Ascending aorta (tissue), 2 donors: ENCODE results near the gene RPL12. TPM values are rescaled to one million over a fixed set of nuclear protein-coding genes. Genes with fewer than 3 reads are reported as not detected.

Experiments used
- DNase-seq, 2 donors: peaks; one replicate each; pipeline ENCODE4 v3.0.0-alpha.2; 2019; ENCODE audit warnings: low spot score in 2 of 2
- H3K27ac ChIP-seq, 2 donors: fragments of 200-600 bp; sonication (generic); one replicate each; pipeline ENCODE4 v1.5.1; 2016 to 2017; ENCODE audit warnings: mild to moderate bottlenecking in 1 of 2
- H3K27me3 ChIP-seq: fragments of 200-600 bp; sonication (generic); one replicate; pipeline ENCODE4 v1.5.1; 2017
- H3K36me3 ChIP-seq, 2 donors: fragments of 200-600 bp; sonication (generic); one replicate each; pipeline ENCODE4 v1.5.1; 2016
- H3K4me1 ChIP-seq, 2 donors: fragments of 200-600 bp; sonication (generic); one replicate each; pipeline ENCODE4 v1.5.1; 2016 to 2017; ENCODE audit warnings: mild to moderate bottlenecking in 1 of 2
- H3K4me3 ChIP-seq, 2 donors: fragments of 200-600 bp; sonication (generic); one replicate each; pipeline ENCODE4 v1.5.1; 2016 to 2017; ENCODE audit warnings: mild to moderate bottlenecking in 1 of 2
- H3K9me3 ChIP-seq, 2 donors: fragments of 200-600 bp; sonication (generic); one replicate each; pipeline ENCODE4 v1.5.1; 2016
- intact Hi-C: fragments of 100-400 bp; cut with DNase I; formaldehyde crosslinking; loops from one replicate; pipeline ENCODE4 v1.15.1; 2023
- total RNA-seq: library from RNA; depleted of rRNA; stranded (reverse); fragments of >200 nt; gene quantifications from one replicate; pipeline ENCODE4 v1.1.0, GENCODE V29; 2016
- TF ChIP-seq, protein P1 (sequence below), 3 experiments: fragments of 200-600 bp in 2 of 3; fragments of 450-650 bp in 1 of 3; sonication (generic) in 2 of 3; IDR thresholded peaks; one replicate each; pipeline ENCODE4 v1.5.1; 2016 to 2019; ENCODE audit warnings: antibody characterized with exemption in 3 of 3, mild to moderate bottlenecking in 1 of 3, moderate library complexity in 1 of 3

RPL12 gene
- total RNA-seq, 1 donor from 2014 or later: 1,924 TPM

DNA sequence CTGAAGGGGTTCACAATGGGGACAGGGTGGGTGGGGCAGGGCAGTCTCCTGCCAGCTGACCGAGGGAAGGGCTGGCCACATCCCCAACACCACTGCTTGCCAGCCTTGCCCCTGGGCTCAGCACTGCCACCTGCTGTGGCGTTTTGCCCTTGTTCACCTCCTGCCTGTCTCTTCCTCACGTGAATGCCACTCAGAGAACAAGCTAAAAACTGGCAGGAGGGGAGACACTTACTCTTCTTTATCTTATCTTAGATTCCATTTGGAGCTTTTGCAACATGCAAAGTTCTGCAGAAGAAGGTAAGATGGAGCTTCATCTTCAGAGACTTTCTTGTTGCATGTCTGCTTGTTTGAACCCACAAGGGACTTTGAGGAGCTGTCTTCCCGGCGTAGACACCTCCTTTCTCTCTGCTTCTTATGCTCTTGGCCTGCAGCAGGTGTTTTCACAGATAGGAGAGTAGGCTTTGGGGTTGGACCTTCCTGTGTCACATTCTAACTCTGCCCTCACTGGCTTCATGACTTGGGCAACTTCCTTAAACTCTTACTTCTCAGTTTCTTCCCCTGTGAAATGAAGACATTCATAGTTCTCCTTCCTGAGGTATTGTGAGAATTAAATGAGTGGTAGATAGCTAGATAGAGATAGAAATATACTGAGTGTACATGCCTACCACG is 4.3 kb upstream of the RPL12 start:
- no peaks in the 10 kb centered on the region for H3K9me3 ChIP-seq
- no peak overlapping the region for H3K4me3 ChIP-seq
- peaks cover 34 to 53% of the 10 kb centered on the region in 2 donors for H3K36me3 ChIP-seq
- H3K4me1 ChIP-seq: peaks cover 3 to 12% of the 10 kb centered on the region in 2 donors
- TF ChIP-seq, protein P1, sequence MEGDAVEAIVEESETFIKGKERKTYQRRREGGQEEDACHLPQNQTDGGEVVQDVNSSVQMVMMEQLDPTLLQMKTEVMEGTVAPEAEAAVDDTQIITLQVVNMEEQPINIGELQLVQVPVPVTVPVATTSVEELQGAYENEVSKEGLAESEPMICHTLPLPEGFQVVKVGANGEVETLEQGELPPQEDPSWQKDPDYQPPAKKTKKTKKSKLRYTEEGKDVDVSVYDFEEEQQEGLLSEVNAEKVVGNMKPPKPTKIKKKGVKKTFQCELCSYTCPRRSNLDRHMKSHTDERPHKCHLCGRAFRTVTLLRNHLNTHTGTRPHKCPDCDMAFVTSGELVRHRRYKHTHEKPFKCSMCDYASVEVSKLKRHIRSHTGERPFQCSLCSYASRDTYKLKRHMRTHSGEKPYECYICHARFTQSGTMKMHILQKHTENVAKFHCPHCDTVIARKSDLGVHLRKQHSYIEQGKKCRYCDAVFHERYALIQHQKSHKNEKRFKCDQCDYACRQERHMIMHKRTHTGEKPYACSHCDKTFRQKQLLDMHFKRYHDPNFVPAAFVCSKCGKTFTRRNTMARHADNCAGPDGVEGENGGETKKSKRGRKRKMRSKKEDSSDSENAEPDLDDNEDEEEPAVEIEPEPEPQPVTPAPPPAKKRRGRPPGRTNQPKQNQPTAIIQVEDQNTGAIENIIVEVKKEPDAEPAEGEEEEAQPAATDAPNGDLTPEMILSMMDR (IDR thresholded peaks at IDR 0.05): peak in 1 of 3 experiments; percentile 22
- no peak for DNase-seq
- H3K27ac ChIP-seq: no peak overlapping the region
- H3K27me3 ChIP-seq: no peaks in the 10 kb centered on the region
- intact Hi-C loops: no loop called here

DNA sequence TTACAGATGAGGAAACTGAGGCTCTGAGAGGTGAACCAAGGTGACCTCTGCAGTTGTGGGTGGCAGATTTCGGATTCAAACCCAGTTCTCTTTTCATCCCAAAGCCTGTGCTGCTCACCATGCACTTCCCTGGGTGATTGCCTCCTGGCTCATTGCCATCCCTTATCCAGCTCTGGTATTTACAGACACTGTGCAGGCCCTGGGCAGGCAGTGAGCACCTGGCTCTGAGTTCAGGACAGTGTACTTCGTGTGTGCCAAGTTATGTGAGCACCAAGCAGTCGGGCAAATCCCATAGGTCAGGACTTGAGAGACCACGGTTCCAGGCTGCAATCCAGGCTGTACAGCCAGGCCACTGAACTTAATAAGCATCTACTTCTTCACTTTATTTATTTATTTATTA is 1.5 kb upstream of the RPL12 start:
- H3K27ac ChIP-seq: peak overlapping the region in 1 of 2 donors; percentile 94
- DNase-seq: peak in 1 of 2 donors; percentile 75
- H3K4me1 ChIP-seq: peaks cover 9 to 20% of the 10 kb centered on the region in 2 donors
- peak overlapping the region; percentile 75 to 82 for H3K4me3 ChIP-seq
- no peaks in the 10 kb centered on the region for H3K9me3 ChIP-seq
- intact Hi-C loops: no loop called here
- H3K36me3 ChIP-seq: peaks cover 27 to 56% of the 10 kb centered on the region in 2 donors
- TF ChIP-seq, protein P1 (IDR thresholded peaks at IDR 0.05): no peak
- H3K27me3 ChIP-seq: no peaks in the 10 kb centered on the region

DNA sequence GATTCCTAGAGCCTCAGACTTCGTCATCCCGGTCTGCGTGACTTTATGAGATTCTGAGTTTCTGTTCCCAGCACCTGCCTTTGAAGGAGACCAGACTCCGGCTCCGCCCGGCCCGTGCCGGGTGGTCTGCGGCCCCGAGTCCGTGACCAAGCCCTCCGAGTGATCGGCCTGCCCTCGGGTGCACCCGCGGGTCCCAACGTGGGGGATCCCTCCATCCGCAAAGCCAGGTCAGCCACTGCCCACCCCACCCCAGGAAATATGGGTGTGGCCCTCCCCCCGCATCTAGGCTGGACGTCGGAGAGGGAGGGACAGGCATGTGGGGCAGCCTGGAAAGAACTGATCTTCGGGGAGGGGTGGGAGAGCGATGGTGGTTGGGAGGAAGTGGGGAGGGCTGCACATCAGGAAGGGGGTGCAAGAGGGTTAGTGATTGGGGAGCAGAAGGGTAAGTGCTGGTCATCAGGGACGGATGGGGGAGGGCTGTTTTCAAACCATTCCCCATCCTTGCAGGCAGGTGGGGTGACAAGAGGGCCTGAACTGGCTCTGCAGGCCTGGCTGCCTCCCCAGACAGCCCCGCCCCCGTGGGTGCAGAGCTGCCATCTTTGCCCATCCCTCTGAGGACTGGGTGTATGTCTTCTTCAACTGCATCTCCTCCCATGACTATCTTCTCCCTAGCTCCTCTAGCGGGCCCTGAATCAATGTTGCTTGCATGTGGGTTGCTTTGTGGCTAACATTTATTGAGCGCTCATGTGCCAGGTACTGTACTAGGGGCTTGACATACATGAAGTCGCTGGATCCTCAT is 851 bp upstream of the RPL12 start:
- Histone ChIP-seq H3K27ac (peak overlapping the region; percentile 91 to 94), H3K4me3 (peak overlapping the region; percentile 75 to 82), H3K9me3 (no peaks in the 10 kb centered on the region), H3K36me3 (peaks cover 27 to 56% of the 10 kb centered on the region in 2 donors), H3K4me1 (peaks cover 9 to 20% of the 10 kb centered on the region in 2 donors), H3K27me3 (no peaks in the 10 kb centered on the region)
- TF ChIP-seq, protein P1 (IDR thresholded peaks at IDR 0.05): no peak
- peak in 1 of 2 donors; percentile 70 for DNase-seq
- intact Hi-C loops: loop anchor here (1.0 kb wide), 2 partner anchors 28 to 56 kb away; partner anchors contain the start of gene ZNF79

DNA sequence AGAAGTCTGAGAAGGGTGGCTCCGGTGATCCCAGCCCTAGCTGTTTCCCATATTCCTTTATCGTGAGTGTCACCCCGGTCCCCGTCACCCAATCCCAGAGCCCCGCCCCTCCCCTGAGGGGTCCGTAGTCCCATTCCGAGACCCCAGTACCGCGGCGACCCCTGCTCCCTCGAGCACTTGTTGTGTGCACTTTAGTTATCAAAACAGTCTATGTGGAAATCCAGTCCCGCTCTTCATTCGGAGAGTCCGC is 327 bp upstream of the RPL12 start:
- intact Hi-C loops: loop anchor here (1.0 kb wide), 2 partner anchors 27 to 55 kb away; partner anchors contain the start of gene ZNF79
- H3K4me1 ChIP-seq: peaks cover 9 to 20% of the 10 kb centered on the region in 2 donors
- DNase-seq: no peak
- peak overlapping the region; percentile 75 to 82 for H3K4me3 ChIP-seq
- H3K27ac ChIP-seq: peak overlapping the region; percentile 91 to 94
- TF ChIP-seq, protein P1 (IDR thresholded peaks at IDR 0.05): no peak
- no peaks in the 10 kb centered on the region for H3K9me3 ChIP-seq
- H3K36me3 ChIP-seq: peaks cover 28 to 56% of the 10 kb centered on the region in 2 donors
- H3K27me3 ChIP-seq: no peaks in the 10 kb centered on the region

DNA sequence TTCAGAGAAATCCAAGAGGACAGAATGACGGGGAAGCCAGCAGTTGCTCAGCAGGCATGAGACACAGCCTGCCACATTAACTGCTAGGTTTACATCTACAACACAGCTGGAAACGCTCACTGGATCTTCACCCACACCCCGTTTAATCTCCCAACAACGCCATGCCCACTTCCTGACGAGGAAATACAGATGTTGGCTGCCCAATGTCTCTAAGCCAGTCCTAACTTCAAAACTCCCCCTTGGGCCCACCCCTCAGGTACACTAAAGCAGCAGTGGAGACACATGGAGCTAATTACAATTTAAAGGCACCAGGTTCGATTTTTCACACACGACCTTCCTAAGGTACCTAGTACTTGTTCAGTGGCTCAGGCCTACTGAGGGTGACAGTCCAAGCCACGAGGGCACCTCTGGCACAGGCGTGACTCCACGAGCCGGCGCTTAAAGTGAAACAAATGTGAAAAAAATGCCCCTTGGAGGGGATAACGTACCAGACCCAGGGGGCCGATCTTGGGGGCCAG is 904 bp downstream of the RPL12 start:
- Histone ChIP-seq H3K36me3 (peaks cover 36 to 60% of the 10 kb centered on the region in 2 donors), H3K27ac (peak overlapping the region; percentile 91 to 94), H3K4me1 (peaks cover 9 to 20% of the 10 kb centered on the region in 2 donors), H3K4me3 (peak overlapping the region; percentile 75 to 82), H3K9me3 (no peaks in the 10 kb centered on the region), H3K27me3 (no peaks in the 10 kb centered on the region)
- TF ChIP-seq, protein P1 (IDR thresholded peaks at IDR 0.05): no peak
- DNase-seq: no peak
- intact Hi-C loops: no loop called here
